Mesothelial cell of epicardium (in vitro differentiated cells): Measurements from ENCODE around the gene PGF. TPM values are rescaled to one million over a fixed set of nuclear protein-coding genes. Genes with fewer than 3 reads are reported as not detected.

Source experiments
- DNase-seq, 2 experiments: peaks; one replicate each; pipeline ENCODE4 v3.0.0; 2021; ENCODE audit warnings: low spot score in 2 of 2; ENCODE audit not compliant: unreplicated experiment in 2 of 2
- H3K27ac Mint-ChIP-seq: 2 replicates; pipeline ENCODE4 v1.8.0; 2021; ENCODE audit warnings: mixed read lengths
- H3K27me3 Mint-ChIP-seq: 2 replicates; pipeline ENCODE4 v1.8.0; 2021; ENCODE audit warnings: low read depth, mixed read lengths
- H3K36me3 Mint-ChIP-seq: 2 replicates; pipeline ENCODE4 v1.8.0; 2021; ENCODE audit warnings: mixed read lengths
- H3K4me1 Mint-ChIP-seq: 2 replicates; pipeline ENCODE4 v1.8.0; 2021; ENCODE audit warnings: mixed read lengths
- H3K4me3 Mint-ChIP-seq: 2 replicates; pipeline ENCODE4 v1.8.0; 2021; ENCODE audit warnings: mild to moderate bottlenecking, moderate library complexity, mixed read lengths
- H3K9me3 Mint-ChIP-seq: 2 replicates; pipeline ENCODE4 v1.8.0; 2021; ENCODE audit warnings: mixed read lengths
- CTCF ChIP-seq: fragments of 200-600 bp; sonication (generic); IDR thresholded peaks from one replicate; pipeline ENCODE4 v1.5.0; 2021; ENCODE audit warnings: antibody characterized with exemption; ENCODE audit not compliant: unreplicated experiment
- total RNA-seq: library from RNA; stranded (reverse); gene quantifications from 3 replicates; pipeline ENCODE4 v1.2.1, GENCODE V29; 2021

PGF gene
- total RNA-seq, 1 donor from 2014 or later, result 9.6 TPM

GRCh38 chr14:74902941-74903705 lies 52.3 kb downstream of the PGF start:
- no peak overlapping the region for H3K4me3 Mint-ChIP-seq
- H3K9me3 Mint-ChIP-seq, result no peaks in the 10 kb centered on the region
- no peaks in the 10 kb centered on the region for H3K27me3 Mint-ChIP-seq
- no peak for DNase-seq
- H3K27ac Mint-ChIP-seq, result no peak overlapping the region
- H3K36me3 Mint-ChIP-seq, result peaks cover 35% of the 10 kb centered on the region
- no peak for TF ChIP-seq CTCF
- no peaks in the 10 kb centered on the region for H3K4me1 Mint-ChIP-seq

- Mint-ChIP-seq H3K36me3 (peaks cover 66% of the 10 kb centered on the region), H3K9me3 (no peaks in the 10 kb centered on the region), H3K27ac (no peak overlapping the region), H3K4me1 (no peaks in the 10 kb centered on the region), H3K4me3 (no peak overlapping the region), H3K27me3 (no peaks in the 10 kb centered on the region)
- no peak for TF ChIP-seq CTCF
- DNase-seq, result no peak
Observed at GRCh38 chr14:74898694-74899093, 56.7 kb downstream of the PGF start.

GRCh38 chr14:74898083-74898482 lies 57.3 kb downstream of the PGF start:
- no peak overlapping the region for H3K4me3 Mint-ChIP-seq
- H3K27me3 Mint-ChIP-seq, result no peaks in the 10 kb centered on the region
- no peak for DNase-seq
- H3K36me3 Mint-ChIP-seq, result peaks cover 65% of the 10 kb centered on the region
- no peak overlapping the region for H3K27ac Mint-ChIP-seq
- TF ChIP-seq CTCF, result no peak
- no peaks in the 10 kb centered on the region for H3K4me1 Mint-ChIP-seq
- H3K9me3 Mint-ChIP-seq, result no peaks in the 10 kb centered on the region

GRCh38 chr14:74897642-74898041 lies 57.8 kb downstream of the PGF start:
- no peak for DNase-seq
- Mint-ChIP-seq H3K4me3 (no peak overlapping the region), H3K27ac (no peak overlapping the region)

GRCh38 chr14:74896400-74896799 lies 59.0 kb downstream of the PGF start:
- H3K27ac Mint-ChIP-seq, result no peak overlapping the region
- H3K36me3 Mint-ChIP-seq, result peaks cover 62% of the 10 kb centered on the region
- no peak for DNase-seq
- H3K27me3 Mint-ChIP-seq, result no peaks in the 10 kb centered on the region
- no peaks in the 10 kb centered on the region for H3K4me1 Mint-ChIP-seq
- H3K9me3 Mint-ChIP-seq, result no peaks in the 10 kb centered on the region
- no peak overlapping the region for H3K4me3 Mint-ChIP-seq
- TF ChIP-seq CTCF, result no peak

More at GRCh38 chr14:74897642-74898041, 57.8 kb downstream of the PGF start:
- Mint-ChIP-seq H3K9me3 (no peaks in the 10 kb centered on the region), H3K36me3 (peaks cover 63% of the 10 kb centered on the region), H3K27me3 (no peaks in the 10 kb centered on the region), H3K4me1 (no peaks in the 10 kb centered on the region)
- no peak for TF ChIP-seq CTCF
